Renal cortex interstitium (tissue), 11 donors: ENCODE results near the gene PRSS22. TPM values are rescaled to one million over a fixed set of nuclear protein-coding genes. Genes with fewer than 3 reads are reported as not detected.

Source experiments
- DNase-seq, 11 donors: peaks; one replicate each; pipeline ENCODE4 v3.0.0-alpha.2; 2013; ENCODE audit warnings: low read depth in 9 of 11, low spot score in 4 of 11; ENCODE audit errors: extremely low read depth in 1 of 11
- polyA plus RNA-seq, 3 donors: library from polyadenylated mRNA; unstranded; fragments of 120-200 nt; gene quantifications; one replicate each; pipeline ENCODE4 v1.2.1, GENCODE V29; 2013; ENCODE audit not compliant: insufficient read length in 3 of 3

The PRSS22 gene
- polyA plus RNA-seq, 3 donors, result 2.8 to 12.2 (median 7.7) TPM

GRCh38 chr16:2856061-2856670, 1.8 kb downstream of the PRSS22 start:
- DNase-seq, result no peak

GRCh38 chr16:2855536-2855935, 2.4 kb downstream of the PRSS22 start:
- no peak for DNase-seq

GRCh38 chr16:2854700-2855309, 3.2 kb downstream of the PRSS22 start:
- no peak for DNase-seq

GRCh38 chr16:2853531-2854073, 4.4 kb downstream of the PRSS22 start:
- no peak for DNase-seq

- no peak for DNase-seq
These were observed 5.1 kb downstream of the PRSS22 start for GRCh38 chr16:2852731-2853507.

- DNase-seq, result no peak
These were observed 5.8 kb downstream of the PRSS22 start for GRCh38 chr16:2852003-2852730.

- DNase-seq, result no peak
These were observed 8.8 kb downstream of the PRSS22 start for GRCh38 chr16:2848933-2849725.

- no peak for DNase-seq
These were observed 11.3 kb downstream of the PRSS22 start for GRCh38 chr16:2846511-2847310.

- DNase-seq, result no peak
These were observed 12.9 kb downstream of the PRSS22 start for GRCh38 chr16:2845116-2845515.

GRCh38 chr16:2843526-2843925, 14.4 kb downstream of the PRSS22 start:
- DNase-seq, result no peak

- peak in 3 of 11 donors; percentile 38 to 71 (median 47) for DNase-seq
These were observed 15.5 kb downstream of the PRSS22 start for GRCh38 chr16:2842340-2843000.

GRCh38 chr16:2841606-2842339, 16.2 kb downstream of the PRSS22 start:
- no peak for DNase-seq

GRCh38 chr16:2840914-2841313, 17.1 kb downstream of the PRSS22 start:
- no peak for DNase-seq

- no peak for DNase-seq
These were observed 18.1 kb downstream of the PRSS22 start for GRCh38 chr16:2839650-2840450.

GRCh38 chr16:2838928-2839327, 19.0 kb downstream of the PRSS22 start:
- DNase-seq, result peak in 7 of 11 donors; percentile 37 to 57 (median 49)
